HepG2 (cell line): Measurements from ENCODE around the gene ADGRG1. TPM values are rescaled to one million over a fixed set of nuclear protein-coding genes. Genes with fewer than 3 reads are reported as not detected.
A peak's percentile ranks its signal among the peaks of the same experiment; 100 is the strongest.

Source experiments
- ARHGAP35 ChIP-seq: sonication (generic); formaldehyde crosslinking; IDR thresholded peaks from 2 replicates; pipeline ENCODE4 v1.9.0; 2022; ENCODE audit warnings: mild to moderate bottlenecking, inconsistent platforms, moderate library complexity, missing genetic modification reagents, borderline replicate concordance
- CC2D1A ChIP-seq: sonication (generic); formaldehyde crosslinking; IDR thresholded peaks from 2 replicates; pipeline ENCODE4 v1.8.1; 2023; ENCODE audit warnings: mild to moderate bottlenecking, missing genetic modification reagents
- CCDC6 ChIP-seq: sonication (generic); formaldehyde crosslinking; IDR thresholded peaks from 2 replicates; pipeline ENCODE4 v1.8.1; 2022; ENCODE audit warnings: mild to moderate bottlenecking, missing genetic modification reagents, moderate library complexity
- CHCHD3 ChIP-seq: sonication (generic); formaldehyde crosslinking; IDR thresholded peaks from 2 replicates; pipeline ENCODE4 v1.8.0; 2022; ENCODE audit warnings: mild to moderate bottlenecking, missing genetic modification reagents, moderate library complexity
- EED ChIP-seq: sonication (generic); formaldehyde crosslinking; IDR thresholded peaks from 2 replicates; pipeline ENCODE4 v1.5.0; 2020; ENCODE audit warnings: mild to moderate bottlenecking, missing genetic modification reagents
- HES4 ChIP-seq: sonication (generic); formaldehyde crosslinking; IDR thresholded peaks from 2 replicates; pipeline ENCODE4 v1.9.0; 2021; ENCODE audit warnings: mild to moderate bottlenecking, missing genetic modification reagents, borderline replicate concordance
- KLF11 ChIP-seq: IDR thresholded peaks from 2 replicates; pipeline ENCODE4 v1.6.1; 2016; ENCODE audit warnings: missing compliant biosample characterization
- NFKB2 ChIP-seq: sonication (generic); formaldehyde crosslinking; IDR thresholded peaks from 2 replicates; pipeline ENCODE4 v1.4.0; 2020; ENCODE audit warnings: missing genetic modification reagents, borderline replicate concordance
- PHF21A ChIP-seq: sonication (generic); formaldehyde crosslinking; IDR thresholded peaks from 2 replicates; pipeline ENCODE4 v1.5.0; 2020; ENCODE audit warnings: mild to moderate bottlenecking, missing genetic modification reagents
- PITX1 ChIP-seq: sonication (generic); formaldehyde crosslinking; IDR thresholded peaks from 2 replicates; pipeline ENCODE4 v1.5.1; 2020; ENCODE audit warnings: mild to moderate bottlenecking, missing genetic modification reagents
- PLSCR1 ChIP-seq: sonication (generic); formaldehyde crosslinking; IDR thresholded peaks from 2 replicates; pipeline ENCODE4 v1.5.0; 2020; ENCODE audit warnings: missing genetic modification reagents, mild to moderate bottlenecking, borderline replicate concordance
- RFX3 ChIP-seq: IDR thresholded peaks from 2 replicates; pipeline ENCODE4 v1.6.1; 2016; ENCODE audit warnings: missing biosample characterization, missing genetic modification reagents
- RFXAP ChIP-seq: sonication (generic); formaldehyde crosslinking; IDR thresholded peaks from 2 replicates; pipeline ENCODE4 v1.4.0; 2020; ENCODE audit warnings: missing genetic modification reagents, borderline replicate concordance
- SKI ChIP-seq: fragments of 450-650 bp; IDR thresholded peaks from one replicate; pipeline ENCODE4 v1.6.1; 2018; ENCODE audit warnings: mild to moderate bottlenecking; ENCODE audit not compliant: partially characterized antibody
- SMARCC2 ChIP-seq: fragments of 450-650 bp; IDR thresholded peaks from 2 replicates; pipeline ENCODE4 v1.6.1; 2017; ENCODE audit warnings: antibody characterized with exemption, mild to moderate bottlenecking
- SRSF1 ChIP-seq: fragments of 200-400 bp; formaldehyde crosslinking; optimal IDR thresholded peaks from 2 replicates; pipeline ENCODE3; 2017; ENCODE audit warnings: mild to moderate bottlenecking, low read depth, low read length, moderate library complexity
- TMF1 ChIP-seq: sonication (generic); formaldehyde crosslinking; IDR thresholded peaks from 2 replicates; pipeline ENCODE4 v1.8.1; 2022; ENCODE audit warnings: low read depth, missing genetic modification reagents
- XBP1 ChIP-seq: sonication (generic); formaldehyde crosslinking; IDR thresholded peaks from 2 replicates; pipeline ENCODE4 v1.5.0; 2020; ENCODE audit warnings: missing genetic modification reagents
- XRCC5 ChIP-seq: fragments of 200-400 bp; formaldehyde crosslinking; optimal IDR thresholded peaks from 2 replicates; pipeline ENCODE3; 2017; ENCODE audit warnings: mild to moderate bottlenecking, low read length
- ZMYM3 ChIP-seq: sonication (generic); formaldehyde crosslinking; IDR thresholded peaks from 2 replicates; pipeline ENCODE4 v1.5.1; 2020; ENCODE audit warnings: mild to moderate bottlenecking, missing genetic modification reagents
- ZMYM4 ChIP-seq: sonication (generic); formaldehyde crosslinking; IDR thresholded peaks from 2 replicates; pipeline ENCODE4 v1.8.1; 2023; ENCODE audit warnings: mild to moderate bottlenecking, missing genetic modification reagents
- ZNF12 ChIP-seq: sonication (generic); formaldehyde crosslinking; IDR thresholded peaks from 2 replicates; pipeline ENCODE4 v1.5.0; 2020; ENCODE audit warnings: missing genetic modification reagents
- ZNF34 ChIP-seq: sonication (generic); formaldehyde crosslinking; IDR thresholded peaks from 2 replicates; pipeline ENCODE4 v1.4.0; 2020; ENCODE audit warnings: mild to moderate bottlenecking, missing genetic modification reagents, borderline replicate concordance
- ZNF549 ChIP-seq: sonication (generic); formaldehyde crosslinking; IDR thresholded peaks from 2 replicates; pipeline ENCODE4 v1.5.0; 2020; ENCODE audit warnings: missing genetic modification reagents
- ZNF605 ChIP-seq: sonication (generic); formaldehyde crosslinking; IDR thresholded peaks from 2 replicates; pipeline ENCODE4 v1.8.0; 2022; ENCODE audit warnings: mild to moderate bottlenecking, missing genetic modification reagents
- ZNF772 ChIP-seq: sonication (generic); formaldehyde crosslinking; IDR thresholded peaks from 2 replicates; pipeline ENCODE4 v1.5.0; 2020; ENCODE audit warnings: mild to moderate bottlenecking, missing genetic modification reagents
- ZNF776 ChIP-seq: sonication (generic); formaldehyde crosslinking; IDR thresholded peaks from 2 replicates; pipeline ENCODE4 v1.4.0; 2020; ENCODE audit warnings: mild to moderate bottlenecking, missing genetic modification reagents
- polyA plus RNA-seq, 8 experiments: library from polyadenylated mRNA; depleted of rRNA in 3 of 8; stranded (reverse) in 7 of 8; unstranded in 1 of 8; fragments of >200 nt; fragmentation: Illumina TruSeq in 4 of 8; extraction: Trizol in 4 of 8; gene quantifications; 2 replicates each; pipeline versions ENCODE4 v1.2.1 to v1.2.3, GENCODE V29; 2011 to 2016; ENCODE audit warnings: low read depth in 4 of 8, missing spikeins in 1 of 8, mixed read lengths in 1 of 8; ENCODE audit not compliant: insufficient read depth in 1 of 8
- total RNA-seq, 5 experiments: library from RNA; depleted of rRNA; stranded (reverse); fragments of >200 nt; fragmentation: Illumina TruSeq; extraction: Trizol; gene quantifications; 2 replicates each; pipeline ENCODE4 v1.2.3, GENCODE V29; 2016; ENCODE audit warnings: low read depth in 1 of 5
- TF ChIP-seq, protein P1 (sequence below): IDR thresholded peaks from 2 replicates; pipeline ENCODE4 v1.6.1; 2016; ENCODE audit warnings: missing compliant biosample characterization, missing genetic modification reagents, borderline replicate concordance

Gene ADGRG1
- total and polyA plus RNA-seq, 2 of the 13 experiments (the other 11 are each of a cell fraction or from before 2014, with no cell fraction given) = 2.7 to 5.9 TPM

GRCh38 chr16:57688487-57688986 lies 60.1 kb downstream of the ADGRG1 start (continued):
- TF ChIP-seq SRSF1 = no peak
- no peak for TF ChIP-seq CCDC6 (CRISPR knock-in tag)
- no peak for TF ChIP-seq RFX3 (CRISPR knock-in tag)
- TF ChIP-seq PHF21A (CRISPR knock-in tag) = peak; percentile 31; the same call in 1 of the 2 replicates
- TF ChIP-seq, protein P1, sequence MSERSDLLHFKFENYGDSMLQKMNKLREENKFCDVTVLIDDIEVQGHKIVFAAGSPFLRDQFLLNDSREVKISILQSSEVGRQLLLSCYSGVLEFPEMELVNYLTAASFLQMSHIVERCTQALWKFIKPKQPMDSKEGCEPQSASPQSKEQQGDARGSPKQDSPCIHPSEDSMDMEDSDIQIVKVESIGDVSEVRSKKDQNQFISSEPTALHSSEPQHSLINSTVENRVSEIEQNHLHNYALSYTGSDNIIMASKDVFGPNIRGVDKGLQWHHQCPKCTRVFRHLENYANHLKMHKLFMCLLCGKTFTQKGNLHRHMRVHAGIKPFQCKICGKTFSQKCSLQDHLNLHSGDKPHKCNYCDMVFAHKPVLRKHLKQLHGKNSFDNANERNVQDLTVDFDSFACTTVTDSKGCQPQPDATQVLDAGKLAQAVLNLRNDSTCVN (CRISPR knock-in tag) = no peak
- no peak for TF ChIP-seq PLSCR1
- 0 out of 2 replicates have a peak, but pooled peaks have one; percentile 41 for TF ChIP-seq ZNF34 (CRISPR knock-in tag)
- TF ChIP-seq KLF11 (CRISPR knock-in tag) = no peak
- no peak for TF ChIP-seq PITX1 (CRISPR knock-in tag)
- TF ChIP-seq XRCC5 = peak; percentile 3
- TF ChIP-seq ZMYM4 (CRISPR knock-in tag) = no peak
- no peak; the same call in 1 of the 2 replicates for TF ChIP-seq ZNF605 (CRISPR knock-in tag)
- 0 out of 2 replicates have a peak, but pooled peaks have one; percentile 26 for TF ChIP-seq RFXAP (CRISPR knock-in tag)
- no peak for TF ChIP-seq CHCHD3 (CRISPR knock-in tag)
- no peak for TF ChIP-seq ARHGAP35 (CRISPR knock-in tag)
- TF ChIP-seq ZNF12 (CRISPR knock-in tag) = no peak
- no peak for TF ChIP-seq CC2D1A
- no peak for TF ChIP-seq XBP1 (CRISPR knock-in tag)
- TF ChIP-seq ZNF776 = no peak
- TF ChIP-seq ZNF549 (CRISPR knock-in tag) = no peak
- TF ChIP-seq SMARCC2 = no peak
- 0 out of 2 replicates have a peak, but pooled peaks have one; percentile 33 for TF ChIP-seq NFKB2 (CRISPR knock-in tag)
- TF ChIP-seq TMF1 = no peak
- TF ChIP-seq EED = 0 out of 2 replicates have a peak, but pooled peaks have one; percentile 55
- no peak; the same call in 1 of the 2 replicates for TF ChIP-seq ZNF772 (CRISPR knock-in tag)
- peak; percentile 16; the same call in 1 of the 2 replicates for TF ChIP-seq ZMYM3 (CRISPR knock-in tag)
- TF ChIP-seq SKI = no peak
- TF ChIP-seq HES4 = 0 out of 2 replicates have a peak, but pooled peaks have one; percentile 15
